Medulla oblongata (tissue), 1 donor: ENCODE results near the gene ARHGAP10.
"Not testable (repeated sequence)": the region's sequence is repeated elsewhere in the genome, so short reads cannot be mapped to it uniquely, and the experiment has no call there.

Experiments used
- DNase-seq: peaks from one replicate; pipeline ENCODE4 v3.0.0-alpha.2; 2015; ENCODE audit errors: extremely low spot score

Gene ARHGAP10

DNA sequence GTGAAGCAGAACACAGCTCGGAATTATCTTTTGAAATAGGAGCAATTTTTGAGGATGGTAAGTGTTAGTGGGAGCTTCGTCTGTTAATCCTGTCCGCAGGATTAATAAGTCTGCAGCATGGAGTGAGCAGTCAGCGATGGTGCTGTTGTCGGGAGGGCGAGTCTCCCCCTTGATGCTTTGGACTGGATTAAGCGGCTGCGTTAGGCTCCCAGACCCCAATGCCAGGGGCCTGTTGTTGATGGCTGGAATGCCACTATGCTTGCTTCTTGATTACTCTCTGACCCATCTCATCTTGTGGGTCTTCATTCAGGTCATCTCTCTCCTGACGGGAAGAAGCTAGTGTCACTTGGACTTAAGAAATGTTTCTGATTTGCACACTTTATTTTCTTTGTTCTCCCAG, 332.6 kb downstream of the ARHGAP10 start:
- DNase-seq, result no peak

DNA sequence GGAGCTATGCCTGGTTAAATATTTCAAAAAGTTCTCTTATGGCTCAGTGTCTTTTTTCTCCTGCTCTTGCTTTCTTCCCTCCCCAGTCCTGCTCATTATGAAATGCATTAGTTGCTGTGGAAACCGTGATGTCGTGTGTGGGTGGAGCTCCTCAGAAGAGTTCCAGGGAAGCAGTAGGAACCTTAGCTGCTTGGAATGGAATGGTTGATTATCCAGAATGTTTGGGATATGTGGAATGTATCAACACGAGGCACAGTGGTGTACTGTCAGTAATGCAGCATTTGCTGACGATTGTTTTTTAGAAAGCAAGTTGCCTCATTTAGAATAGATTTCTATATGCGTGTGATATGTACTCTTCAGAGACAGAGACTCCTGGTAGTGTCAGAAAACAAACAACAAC, 333.2 kb downstream of the ARHGAP10 start:
- DNase-seq, result no peak

DNA sequence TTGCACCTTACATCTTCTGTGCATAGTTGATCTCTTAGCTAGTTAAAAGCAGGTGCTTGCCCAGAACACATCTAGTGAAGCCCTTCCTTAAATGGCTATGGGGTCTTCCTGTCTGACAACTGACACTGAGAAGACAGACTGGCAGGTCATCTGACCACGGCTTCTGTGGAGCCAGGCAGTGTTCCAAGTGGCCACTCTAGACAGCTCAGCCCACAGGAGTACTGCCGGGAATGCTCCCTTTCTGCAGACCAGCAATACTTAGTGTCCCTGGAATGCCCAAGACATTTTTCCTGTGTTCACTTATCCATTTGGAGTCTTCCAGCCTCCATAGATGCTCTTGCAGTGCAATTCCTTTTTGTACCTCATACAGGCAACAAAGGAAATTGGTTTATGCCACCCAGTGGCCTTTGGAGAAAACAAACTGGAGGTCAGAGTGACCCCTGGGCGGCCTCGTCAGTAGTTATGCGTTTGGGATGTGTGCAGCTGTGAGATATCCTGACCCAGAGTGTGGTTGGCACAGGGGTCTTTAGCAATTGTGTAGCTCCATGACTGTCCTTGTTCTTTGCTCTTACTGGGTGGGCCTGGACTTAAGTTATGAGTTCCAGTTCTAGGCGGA, 335.5 kb downstream of the ARHGAP10 start:
- no peak for DNase-seq

DNA sequence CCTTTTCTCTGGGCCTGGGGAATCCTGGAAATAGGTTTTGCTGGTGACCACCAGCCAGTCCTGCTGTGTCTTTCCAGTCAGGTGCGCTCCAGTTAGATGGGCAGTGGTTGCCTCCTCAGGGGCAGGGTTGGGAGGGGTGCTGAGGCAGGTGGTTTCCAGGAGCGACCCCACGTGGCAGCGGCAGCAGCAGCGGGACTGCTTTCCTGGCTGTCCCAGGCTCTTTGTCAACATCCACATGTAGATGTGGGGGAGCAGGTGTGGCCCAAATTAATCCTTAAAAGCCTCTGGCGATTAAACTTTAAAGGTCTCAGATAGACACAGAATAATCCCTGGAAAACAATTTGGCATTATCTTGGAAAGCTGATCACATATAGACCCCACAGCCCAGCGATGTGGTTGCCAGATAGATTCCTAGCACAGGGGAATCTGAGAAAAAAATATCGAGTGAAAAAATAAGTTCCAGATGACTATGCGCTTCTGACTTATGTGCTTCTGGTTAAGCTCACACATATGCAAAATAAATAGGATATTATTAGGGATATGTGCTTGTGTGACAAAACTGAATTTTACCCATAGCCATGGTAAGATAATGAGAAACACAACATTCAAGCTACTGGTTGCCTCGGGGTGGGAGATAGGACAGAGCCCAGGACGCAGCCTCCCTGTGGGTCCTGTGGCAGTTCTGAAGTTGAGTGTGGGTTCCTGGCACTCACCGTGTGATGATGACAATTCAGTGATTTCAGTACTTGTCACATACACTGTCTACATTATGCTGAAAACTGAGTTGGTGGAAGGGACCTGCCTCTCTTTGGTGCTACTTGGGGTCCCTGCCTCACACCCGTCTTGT, 336.4 kb downstream of the ARHGAP10 start:
- no peak for DNase-seq

- DNase-seq, result no peak
Observed at GRCh38 chr4:148069086-148069894, 337.4 kb downstream of the ARHGAP10 start.

GRCh38 chr4:148069895-148070178, 337.9 kb downstream of the ARHGAP10 start:
- no peak for DNase-seq

DNA sequence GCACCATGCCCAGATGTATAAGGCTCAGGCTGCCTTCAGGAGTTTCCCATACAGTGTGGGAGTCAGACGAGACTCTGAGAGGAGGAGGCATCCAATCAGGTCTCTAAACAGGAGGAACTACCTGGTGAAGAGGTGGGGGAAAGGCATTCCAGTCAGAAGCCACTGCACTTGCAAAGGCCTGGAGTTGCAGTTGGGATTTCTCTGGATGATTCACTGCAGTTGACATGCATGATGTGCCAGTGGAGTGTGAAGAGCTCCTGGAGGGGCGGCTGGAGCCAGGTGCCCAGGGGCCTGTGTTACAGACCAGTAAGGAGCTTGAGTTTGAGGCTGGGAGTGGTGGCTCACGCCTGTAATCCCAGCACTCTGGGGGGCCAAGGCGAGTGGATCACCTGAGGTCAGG, 339.1 kb downstream of the ARHGAP10 start:
- DNase-seq, result no peak

DNA sequence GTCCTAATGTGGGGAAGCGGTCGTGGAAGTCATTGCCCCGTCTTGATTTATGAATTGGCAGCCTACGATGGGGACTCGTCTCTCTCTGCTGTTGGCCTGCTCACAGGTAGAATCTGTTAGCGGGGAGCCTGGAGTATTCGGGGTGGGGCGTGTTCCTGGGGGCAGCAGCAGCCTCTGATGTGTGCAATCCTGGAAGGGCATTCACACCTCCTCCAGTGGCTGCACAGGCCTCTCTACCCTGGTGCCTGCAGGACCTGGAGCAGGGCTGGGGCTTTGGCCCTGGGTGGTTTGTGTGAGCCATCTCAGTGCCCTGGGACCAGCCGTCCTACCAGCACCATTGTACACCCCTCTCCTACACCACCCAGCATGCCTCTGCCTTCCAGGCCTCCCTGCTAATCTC, 340.9 kb downstream of the ARHGAP10 start:
- DNase-seq, result no peak

DNA sequence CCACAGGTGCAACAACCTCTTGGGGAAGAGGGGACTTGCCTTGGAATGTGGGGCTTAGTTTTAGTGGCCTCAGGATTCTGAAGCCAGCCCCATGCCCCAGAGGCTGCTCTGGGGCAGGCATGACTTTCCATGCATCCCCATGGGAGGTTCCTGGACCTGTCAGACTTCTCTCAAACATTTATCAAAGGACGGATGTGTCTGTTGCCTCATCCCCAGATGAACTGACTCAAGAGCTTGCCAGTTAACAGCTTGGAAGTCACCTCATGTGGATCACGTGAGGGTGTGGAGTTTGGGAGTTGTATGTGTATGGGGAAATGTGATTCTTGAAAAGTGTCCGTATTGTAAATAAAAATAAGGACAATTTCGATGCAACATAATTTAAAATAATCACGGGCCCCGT, 341.5 kb downstream of the ARHGAP10 start:
- DNase-seq, result no peak

GRCh38 chr4:148074462-148074861, 342.6 kb downstream of the ARHGAP10 start:
- no peak for DNase-seq

GRCh38 chr4:148075438-148075837, 343.6 kb downstream of the ARHGAP10 start:
- no peak for DNase-seq

DNA sequence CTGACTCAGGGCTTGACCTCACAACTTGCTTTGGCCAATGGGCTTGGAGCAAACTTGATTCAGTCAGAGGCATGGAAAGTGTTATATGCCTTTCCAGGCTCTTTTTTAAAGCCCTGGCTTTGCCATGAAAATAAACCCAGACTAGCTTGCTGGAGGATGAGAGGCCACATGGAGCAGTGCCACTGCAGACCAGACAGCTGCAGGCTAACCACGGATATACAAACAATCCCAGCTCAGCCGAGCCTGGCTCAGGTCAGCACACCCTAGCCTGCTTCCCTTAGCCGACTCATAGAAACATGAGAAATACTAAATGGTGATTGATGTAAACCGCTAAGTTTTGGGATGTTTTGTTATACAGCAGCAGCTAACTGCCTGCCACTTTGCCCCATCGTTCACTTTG, 345.1 kb downstream of the ARHGAP10 start:
- DNase-seq, result no peak

- no peak for DNase-seq
Observed at GRCh38 chr4:148077581-148077980, 345.7 kb downstream of the ARHGAP10 start.

DNA sequence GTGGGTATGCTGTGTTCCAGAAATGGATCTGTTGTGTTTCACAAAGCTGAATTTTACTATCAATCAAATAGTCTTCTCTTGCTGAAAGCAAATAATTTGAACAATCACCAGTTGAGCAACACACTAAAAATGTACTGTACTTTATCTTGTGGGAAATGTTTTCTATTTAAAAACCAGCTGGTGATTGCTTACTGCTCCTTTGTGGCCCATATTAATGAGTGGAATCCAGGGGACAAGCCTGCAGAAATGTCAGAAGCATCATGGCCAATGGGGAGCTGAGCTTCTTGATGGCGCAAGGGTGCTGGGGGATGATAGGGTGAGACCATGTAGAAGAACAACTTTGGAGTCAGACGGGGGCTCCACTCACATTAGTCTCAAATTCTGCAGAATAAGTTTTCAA, 346.2 kb downstream of the ARHGAP10 start:
- DNase-seq, result no peak

DNA sequence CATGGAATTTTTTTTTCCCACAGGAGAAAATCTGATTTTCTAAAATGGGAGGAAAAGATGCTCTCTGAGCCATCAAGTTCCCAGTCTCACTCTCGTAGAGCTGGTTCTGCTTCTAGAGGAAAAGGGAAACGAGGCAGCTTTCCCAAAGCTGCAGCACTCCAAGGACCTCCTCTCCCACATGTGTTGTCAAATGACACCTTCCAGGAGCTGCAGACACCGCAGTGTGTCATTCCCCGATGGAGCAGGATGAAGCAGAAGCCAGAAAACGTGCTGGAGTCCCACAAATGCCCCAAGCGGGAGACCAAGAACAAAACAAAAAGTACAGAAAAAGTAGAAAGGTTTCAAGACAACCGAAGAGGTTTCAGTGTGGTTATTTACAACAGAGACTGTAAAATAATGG, 348.1 kb downstream of the ARHGAP10 start:
- no peak for DNase-seq

- DNase-seq, result no peak
Observed at GRCh38 chr4:148081267-148081666, 349.4 kb downstream of the ARHGAP10 start.

DNA sequence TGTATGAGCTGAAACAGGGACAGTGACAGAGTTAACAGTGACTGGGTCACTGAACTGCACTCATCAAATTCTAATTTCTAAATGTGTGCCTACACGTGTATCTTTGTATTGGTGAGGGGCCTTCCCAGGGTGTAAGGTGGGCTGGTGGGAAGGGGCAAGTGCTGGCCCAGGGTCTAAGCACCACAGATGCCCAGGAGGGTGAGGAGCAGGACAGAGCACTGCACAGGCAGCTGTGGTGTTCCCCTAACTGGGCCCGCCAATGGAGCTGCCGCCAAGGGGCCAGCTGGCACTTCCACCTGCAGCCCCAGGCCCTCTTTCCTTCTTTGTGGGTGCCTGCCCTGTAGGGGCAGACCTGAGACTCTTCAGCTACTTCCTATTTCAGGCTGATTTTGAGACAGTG, 349.9 kb downstream of the ARHGAP10 start:
- DNase-seq, result no peak

DNA sequence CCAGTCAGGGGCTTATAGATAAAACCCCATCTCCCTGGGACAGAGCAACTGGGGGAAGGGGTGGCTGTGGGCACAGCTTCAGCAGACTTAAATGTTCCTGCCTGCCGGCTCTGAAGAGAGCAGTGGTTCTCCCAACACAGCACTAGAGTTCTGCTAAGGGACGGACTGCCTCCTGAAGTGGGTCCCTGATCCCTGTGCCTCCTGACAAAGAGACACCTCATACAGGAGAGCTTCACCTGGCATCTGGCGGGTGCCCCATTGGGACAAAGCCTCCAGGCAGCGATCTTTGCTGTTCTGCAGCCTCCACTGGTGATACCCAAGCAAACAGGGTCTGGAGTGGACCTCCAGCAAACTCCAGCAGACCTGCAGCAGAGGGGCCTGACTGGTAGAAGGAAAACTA, 351.2 kb downstream of the ARHGAP10 start:
- DNase-seq, result not testable (repeated sequence)

- DNase-seq, result no peak
Observed at GRCh38 chr4:148089624-148090023, 357.7 kb downstream of the ARHGAP10 start.

DNA sequence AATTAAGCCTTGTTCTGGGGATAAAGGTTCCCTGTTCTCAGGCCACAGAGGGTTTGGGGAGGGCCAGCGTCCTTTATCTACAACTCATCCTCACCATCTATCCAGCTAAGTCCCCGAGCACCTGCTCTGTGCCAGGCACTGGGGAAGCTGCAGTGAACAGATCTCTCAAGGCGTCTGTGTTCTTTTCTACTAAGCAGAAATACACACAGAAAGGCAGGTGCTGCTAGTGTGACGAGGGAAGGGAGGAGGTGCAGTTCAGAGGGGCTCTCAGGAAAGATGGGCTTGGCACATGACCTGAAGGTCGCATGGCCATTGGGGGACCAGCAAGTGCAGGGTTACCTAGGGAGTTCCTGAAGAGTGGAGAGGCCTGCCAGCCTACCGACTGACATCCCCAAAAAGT, 358.1 kb downstream of the ARHGAP10 start:
- DNase-seq, result no peak

DNA sequence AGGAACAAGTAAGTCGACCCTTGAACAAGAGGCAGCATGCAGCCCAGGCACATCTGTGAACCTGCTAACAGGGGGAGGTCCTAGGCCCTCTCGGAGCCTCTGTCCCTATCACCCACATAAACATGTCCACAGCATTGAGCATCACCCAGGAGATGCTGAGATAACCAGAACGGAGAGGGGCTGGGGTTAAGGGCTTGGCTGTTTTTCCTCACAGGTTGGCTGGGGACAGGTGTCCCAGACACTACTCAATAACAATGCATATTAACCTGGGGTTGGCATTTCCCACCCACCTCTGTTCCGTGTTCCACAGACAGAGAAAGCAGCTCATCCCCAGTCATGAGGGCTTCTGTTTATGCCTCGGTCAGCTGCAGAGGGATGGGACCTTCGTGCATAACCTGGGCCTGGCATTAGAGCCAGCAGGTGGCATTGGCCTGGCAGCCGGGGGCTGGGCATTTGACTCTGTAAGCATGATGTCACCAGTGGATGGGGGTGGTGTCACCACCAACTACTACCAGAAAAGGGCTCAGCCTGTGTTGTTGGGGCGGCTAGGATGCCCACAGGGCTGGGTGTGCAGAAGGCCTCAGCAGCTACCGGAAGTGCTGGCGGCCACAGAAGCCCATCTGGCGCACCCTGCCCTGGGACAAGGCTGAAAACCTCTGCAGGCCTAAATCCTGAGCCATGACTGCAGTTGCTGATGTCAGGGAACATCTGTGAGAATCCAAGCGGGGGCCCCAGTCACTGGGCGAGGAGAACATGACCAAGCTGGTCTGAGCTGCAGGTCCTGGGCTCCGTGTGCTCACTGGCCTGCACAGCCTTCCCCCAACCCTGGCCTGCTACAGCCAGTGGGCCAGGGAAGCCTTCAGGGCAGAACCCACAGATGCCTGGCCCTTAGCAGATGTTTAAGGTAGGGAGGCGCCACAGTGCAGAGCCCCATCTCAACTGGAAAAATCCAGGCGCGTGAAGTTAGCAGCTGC, 358.9 kb downstream of the ARHGAP10 start:
- DNase-seq, result no peak

DNA sequence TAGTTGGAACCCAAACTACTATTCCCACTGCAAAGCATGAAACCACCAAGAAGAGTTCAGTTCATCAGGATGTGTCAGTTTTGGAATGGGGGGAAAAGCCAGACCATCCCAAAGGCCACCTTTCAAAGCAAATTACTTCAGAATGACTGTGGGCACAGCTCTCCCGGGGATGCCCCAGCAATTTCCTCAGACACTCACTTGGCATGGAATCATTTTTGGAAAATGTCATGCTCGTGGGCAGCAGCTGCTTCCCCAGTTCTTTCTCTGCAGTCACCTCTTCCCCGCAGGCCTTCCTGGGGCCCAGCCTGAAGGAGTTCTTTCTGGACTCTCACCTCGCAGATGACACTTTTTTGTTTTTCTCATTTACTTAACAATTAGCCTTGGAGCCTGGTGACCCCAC, 360.0 kb downstream of the ARHGAP10 start:
- no peak for DNase-seq
